ENCODE data around the gene SLC15A5.

Gene SLC15A5, protein sequence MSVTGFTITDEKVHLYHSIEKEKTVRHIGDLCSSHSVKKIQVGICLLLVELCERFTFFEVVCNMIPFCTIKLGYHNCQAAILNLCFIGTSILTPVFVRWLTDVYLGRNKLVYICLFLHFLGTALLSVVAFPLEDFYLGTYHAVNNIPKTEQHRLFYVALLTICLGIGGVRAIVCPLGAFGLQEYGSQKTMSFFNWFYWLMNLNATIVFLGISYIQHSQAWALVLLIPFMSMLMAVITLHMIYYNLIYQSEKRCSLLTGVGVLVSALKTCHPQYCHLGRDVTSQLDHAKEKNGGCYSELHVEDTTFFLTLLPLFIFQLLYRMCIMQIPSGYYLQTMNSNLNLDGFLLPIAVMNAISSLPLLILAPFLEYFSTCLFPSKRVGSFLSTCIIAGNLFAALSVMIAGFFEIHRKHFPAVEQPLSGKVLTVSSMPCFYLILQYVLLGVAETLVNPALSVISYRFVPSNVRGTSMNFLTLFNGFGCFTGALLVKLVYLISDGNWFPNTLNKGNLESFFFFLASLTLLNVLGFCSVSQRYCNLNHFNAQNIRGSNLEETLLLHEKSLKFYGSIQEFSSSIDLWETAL

DNA sequence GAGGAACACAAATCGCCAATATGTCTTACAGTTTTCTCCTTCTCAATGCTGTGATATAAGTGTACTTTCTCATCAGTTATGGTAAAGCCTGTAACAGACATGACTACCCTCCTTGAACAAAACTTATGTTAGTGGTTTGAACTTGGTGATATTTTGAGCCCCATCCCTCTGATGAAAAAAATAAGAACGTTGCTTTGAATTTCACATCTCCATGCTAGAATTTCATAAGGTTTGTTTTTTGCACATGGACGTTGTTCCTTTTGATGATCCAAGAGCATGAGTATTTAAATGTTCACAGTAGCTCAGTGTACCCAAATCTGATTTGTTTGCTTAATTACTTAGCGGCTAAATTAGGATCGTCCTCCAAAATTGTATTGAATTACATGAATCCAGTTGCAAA, at the start of gene SLC15A5:
Gene SLC15A5 (minus strand): TSS at position 101 of the 400 bp plus-strand sequence. CDS start 0 bp downstream, at position 101.
- Mint-ChIP-seq H3K27ac (no peak within 1 kb of the TSS), H3K9me3 (no peaks in the 10 kb centered on the region), H3K27me3 (ENCODE audit: low read depth, poor library complexity) (no peaks in the 10 kb centered on the region), H3K4me1 (peaks cover 9% of the 10 kb centered on the region), H3K4me3 (no peak within 1 kb of the TSS), H3K36me3 (ENCODE audit: low read depth) (no peaks in the 10 kb centered on the region)
- no peak for DNase-seq
- no peak for TF ChIP-seq CTCF (IDR thresholded peaks at IDR 0.05)

GRCh38 chr12:16325426-16325825, 47.9 kb upstream of the SLC15A5 start:
- H3K27ac Mint-ChIP-seq: no peak overlapping the region
- no peak for TF ChIP-seq CTCF (IDR thresholded peaks at IDR 0.05)
- DNase-seq: no peak
- H3K4me3 Mint-ChIP-seq: no peak overlapping the region
- no peaks in the 10 kb centered on the region for H3K36me3 Mint-ChIP-seq (ENCODE audit: low read depth)
- H3K4me1 Mint-ChIP-seq: no peaks in the 10 kb centered on the region
- no peaks in the 10 kb centered on the region for H3K27me3 Mint-ChIP-seq (ENCODE audit: low read depth, poor library complexity)
- peaks cover 8% of the 10 kb centered on the region for H3K9me3 Mint-ChIP-seq

- no peak for DNase-seq
- Mint-ChIP-seq H3K9me3 (peaks cover 8% of the 10 kb centered on the region), H3K4me1 (no peaks in the 10 kb centered on the region), H3K27ac (no peak overlapping the region), H3K36me3 (ENCODE audit: low read depth) (no peaks in the 10 kb centered on the region), H3K27me3 (ENCODE audit: low read depth, poor library complexity) (no peaks in the 10 kb centered on the region), H3K4me3 (no peak overlapping the region)
- no peak for TF ChIP-seq CTCF (IDR thresholded peaks at IDR 0.05)
Measured at GRCh38 chr12:16324772-16325171, 47.3 kb upstream of the SLC15A5 start.

- TF ChIP-seq CTCF (IDR thresholded peaks at IDR 0.05): no peak
- no peaks in the 10 kb centered on the region for H3K36me3 Mint-ChIP-seq (ENCODE audit: low read depth)
- DNase-seq: no peak
- no peaks in the 10 kb centered on the region for H3K27me3 Mint-ChIP-seq (ENCODE audit: low read depth, poor library complexity)
- no peaks in the 10 kb centered on the region for H3K4me1 Mint-ChIP-seq
- H3K9me3 Mint-ChIP-seq: peaks cover 8% of the 10 kb centered on the region
- no peak overlapping the region for H3K27ac Mint-ChIP-seq
- no peak overlapping the region for H3K4me3 Mint-ChIP-seq
Measured at GRCh38 chr12:16324272-16324671, 46.8 kb upstream of the SLC15A5 start.

DNA sequence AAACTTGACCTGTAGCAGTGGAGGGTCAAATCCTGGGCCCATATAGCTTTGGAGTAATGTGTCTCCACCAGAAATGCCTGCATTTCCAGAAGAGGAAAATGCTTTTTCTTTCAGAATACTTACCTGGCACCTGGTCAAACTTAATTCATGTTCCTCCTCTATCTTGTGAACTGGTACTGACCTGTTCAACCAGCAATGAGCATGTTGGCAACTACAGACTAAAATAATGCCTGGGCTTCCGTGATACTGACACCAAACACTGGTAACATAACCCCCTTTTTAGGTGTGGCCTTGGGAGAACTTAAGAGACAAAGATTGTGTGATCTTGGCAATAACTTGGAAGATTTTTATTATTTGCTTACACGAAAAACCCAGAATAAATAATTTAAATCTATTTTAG, 46.2 kb upstream of the SLC15A5 start:
- peaks cover 8% of the 10 kb centered on the region for H3K9me3 Mint-ChIP-seq
- TF ChIP-seq CTCF (IDR thresholded peaks at IDR 0.05): no peak
- H3K4me3 Mint-ChIP-seq: no peak overlapping the region
- no peak overlapping the region for H3K27ac Mint-ChIP-seq
- no peak for DNase-seq
- H3K27me3 Mint-ChIP-seq (ENCODE audit: low read depth, poor library complexity): no peaks in the 10 kb centered on the region
- no peaks in the 10 kb centered on the region for H3K4me1 Mint-ChIP-seq
- no peaks in the 10 kb centered on the region for H3K36me3 Mint-ChIP-seq (ENCODE audit: low read depth)

DNA sequence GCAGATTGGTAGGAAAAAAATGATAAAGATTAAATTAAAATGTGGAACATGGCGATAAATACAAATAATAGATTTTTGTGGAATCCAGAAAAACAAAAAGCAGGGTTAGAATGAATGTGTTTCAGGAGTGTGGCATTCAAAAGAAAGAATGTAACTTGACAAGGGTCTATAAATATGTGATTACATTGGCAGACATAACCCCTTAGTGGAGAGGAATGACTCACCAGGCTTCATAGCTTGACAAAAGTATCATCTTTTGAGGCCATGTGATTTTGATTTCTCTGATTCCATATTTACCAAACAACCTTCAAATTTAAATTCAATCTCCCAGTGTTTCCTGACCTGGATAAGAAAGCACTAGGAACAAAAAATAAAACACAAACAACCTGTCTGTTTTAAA, 45.5 kb upstream of the SLC15A5 start:
- DNase-seq: no peak
- Mint-ChIP-seq H3K36me3 (ENCODE audit: low read depth) (no peaks in the 10 kb centered on the region), H3K27ac (no peak overlapping the region), H3K4me3 (no peak overlapping the region), H3K27me3 (ENCODE audit: low read depth, poor library complexity) (no peaks in the 10 kb centered on the region), H3K9me3 (peaks cover 6% of the 10 kb centered on the region), H3K4me1 (no peaks in the 10 kb centered on the region)
- TF ChIP-seq CTCF (IDR thresholded peaks at IDR 0.05): no peak

Measured in nephron progenitor cell (in vitro differentiated cells).